Colonic mucosa (tissue), 4 donors: ENCODE data around the gene OR7A17. TPM values are rescaled to one million over a fixed set of nuclear protein-coding genes. Genes with fewer than 3 reads are reported as not detected.

Experiments used
- DNase-seq: peaks from one replicate; pipeline ENCODE4 v3.0.0-alpha.2; 2020
- H3K27ac ChIP-seq: fragments of 200-600 bp; one replicate; pipeline ENCODE4 v1.8.0; 2021
- H3K27me3 ChIP-seq: fragments of 200-600 bp; one replicate; pipeline ENCODE4 v1.8.0; 2021
- H3K36me3 ChIP-seq: fragments of 200-600 bp; one replicate; pipeline ENCODE4 v1.8.0; 2021
- H3K4me1 ChIP-seq: fragments of 200-600 bp; one replicate; pipeline ENCODE4 v1.8.0; 2021; ENCODE audit warnings: mild to moderate bottlenecking
- H3K4me3 ChIP-seq: fragments of 200-600 bp; one replicate; pipeline ENCODE4 v1.8.0; 2021
- H3K9ac ChIP-seq, 2 donors: one replicate each; pipeline ENCODE4 v1.7.0; 2013; ENCODE audit warnings: control low read depth in 2 of 2, low read depth in 2 of 2, low read length in 2 of 2
- H3K9me3 ChIP-seq: fragments of 200-600 bp; one replicate; pipeline ENCODE4 v1.8.0; 2021
- CTCF ChIP-seq: fragments of 200-600 bp; IDR thresholded peaks from one replicate; pipeline ENCODE4 v1.8.0; 2022; ENCODE audit warnings: antibody characterized with exemption, mild to moderate bottlenecking
- intact Hi-C: fragments of 100-400 bp; cut with DNase I; formaldehyde crosslinking; loops from one replicate; pipeline ENCODE4 v1.14.1; 2022
- total RNA-seq, 2 donors: library from RNA; stranded (reverse); fragmentation: NEBNext Ultra II Directional in 1 of 2; extraction: Animal tissue kit (Norgen Biotek cat#: 25700) in 1 of 2; gene quantifications; one replicate each; pipeline ENCODE4 v1.2.1, GENCODE V29; 2021
- donor health status: healthy.
- donor health status: DM: no; HTN: no; CAD: no.
- donor health status: DM: no; HTN: no; CAD: no.

Gene OR7A17
- total RNA-seq, 2 donors from 2014 or later: not detected

GRCh38 chr19:14848822-14849221 is 37.1 kb downstream of the OR7A17 start, which contains the start of gene OR7A10:
Gene OR7A10, minus strand, starts transcription at chr19:14848922. Its CDS starts 7,045 bp downstream, at chr19:14841877.
- H3K9me3 ChIP-seq: no peaks in the 10 kb centered on the region
- H3K27ac ChIP-seq: no peak within 1 kb of the TSS
- H3K36me3 ChIP-seq: no peaks in the 10 kb centered on the region
- no peaks in the 10 kb centered on the region for H3K27me3 ChIP-seq
- intact Hi-C loops: no loop called here
- TF ChIP-seq CTCF: no peak
- no peak within 1 kb of the TSS for H3K4me3 ChIP-seq
- H3K9ac ChIP-seq: no peak within 1 kb of the TSS
- DNase-seq: no peak
- H3K4me1 ChIP-seq: no peaks in the 10 kb centered on the region

- intact Hi-C loops: no loop called here
- H3K4me1 ChIP-seq: no peaks in the 10 kb centered on the region
- H3K9me3 ChIP-seq: no peaks in the 10 kb centered on the region
- no peak overlapping the region for H3K9ac ChIP-seq
- H3K27ac ChIP-seq: no peak overlapping the region
- TF ChIP-seq CTCF: no peak
- no peaks in the 10 kb centered on the region for H3K27me3 ChIP-seq
- no peaks in the 10 kb centered on the region for H3K36me3 ChIP-seq
- no peak overlapping the region for H3K4me3 ChIP-seq
- DNase-seq: no peak
Observed at GRCh38 chr19:14843578-14843977, 42.4 kb downstream of the OR7A17 start.

GRCh38 chr19:14843169-14843568 is 42.8 kb downstream of the OR7A17 start:
- H3K36me3 ChIP-seq: no peaks in the 10 kb centered on the region
- H3K9me3 ChIP-seq: no peaks in the 10 kb centered on the region
- no peak for DNase-seq
- no peaks in the 10 kb centered on the region for H3K27me3 ChIP-seq
- H3K27ac ChIP-seq: no peak overlapping the region
- intact Hi-C loops: no loop called here
- H3K4me1 ChIP-seq: no peaks in the 10 kb centered on the region
- TF ChIP-seq CTCF: no peak
- no peak overlapping the region for H3K9ac ChIP-seq
- H3K4me3 ChIP-seq: no peak overlapping the region

GRCh38 chr19:14840206-14840605 is 45.7 kb downstream of the OR7A17 start:
- intact Hi-C loops: no loop called here
- Histone ChIP-seq H3K4me1 (no peaks in the 10 kb centered on the region), H3K36me3 (no peaks in the 10 kb centered on the region), H3K4me3 (no peak overlapping the region), H3K9ac (no peak overlapping the region), H3K27ac (no peak overlapping the region), H3K9me3 (no peaks in the 10 kb centered on the region), H3K27me3 (no peaks in the 10 kb centered on the region)
- DNase-seq: no peak
- no peak for TF ChIP-seq CTCF

GRCh38 chr19:14837391-14837790 is 48.5 kb downstream of the OR7A17 start:
- H3K4me1 ChIP-seq: no peaks in the 10 kb centered on the region
- H3K27ac ChIP-seq: no peak overlapping the region
- DNase-seq: no peak
- H3K4me3 ChIP-seq: no peak overlapping the region
- TF ChIP-seq CTCF: no peak
- no peaks in the 10 kb centered on the region for H3K27me3 ChIP-seq
- H3K9me3 ChIP-seq: no peaks in the 10 kb centered on the region
- no peaks in the 10 kb centered on the region for H3K36me3 ChIP-seq
- intact Hi-C loops: no loop called here
- H3K9ac ChIP-seq: no peak overlapping the region

GRCh38 chr19:14835011-14835410 is 50.9 kb downstream of the OR7A17 start, which contains the start of the genes OR7A5 and OR7C1:
Gene OR7A5, minus strand, starts transcription at chr19:14835185. Its CDS starts 6,944 bp downstream, at chr19:14828241.
Gene OR7C1, minus strand, starts transcription at chr19:14835185. Its CDS starts 35,049 bp downstream, at chr19:14800136.
- no peak within 1 kb of the TSS for H3K27ac ChIP-seq
- TF ChIP-seq CTCF: no peak
- no peak for DNase-seq
- H3K36me3 ChIP-seq: no peaks in the 10 kb centered on the region
- H3K4me1 ChIP-seq: no peaks in the 10 kb centered on the region
- intact Hi-C loops: no loop called here
- no peak within 1 kb of the TSS for H3K4me3 ChIP-seq
- no peak within 1 kb of the TSS for H3K9ac ChIP-seq
- H3K9me3 ChIP-seq: no peaks in the 10 kb centered on the region
- no peaks in the 10 kb centered on the region for H3K27me3 ChIP-seq
